SIG-M5 treated with dmso at 0.1 percent for 504 hours (cell line): ENCODE measurements around the gene MSMO1.
"Not testable (repeated sequence)": the region's sequence is repeated elsewhere in the genome, so short reads cannot be mapped to it uniquely, and the experiment has no call there.

Source experiments
- DNase-seq: peaks from one replicate; lab custom pipeline; 2025; ENCODE audit not compliant: unreplicated experiment; lab: John Stamatoyannopoulos, UW

Gene MSMO1

DNA sequence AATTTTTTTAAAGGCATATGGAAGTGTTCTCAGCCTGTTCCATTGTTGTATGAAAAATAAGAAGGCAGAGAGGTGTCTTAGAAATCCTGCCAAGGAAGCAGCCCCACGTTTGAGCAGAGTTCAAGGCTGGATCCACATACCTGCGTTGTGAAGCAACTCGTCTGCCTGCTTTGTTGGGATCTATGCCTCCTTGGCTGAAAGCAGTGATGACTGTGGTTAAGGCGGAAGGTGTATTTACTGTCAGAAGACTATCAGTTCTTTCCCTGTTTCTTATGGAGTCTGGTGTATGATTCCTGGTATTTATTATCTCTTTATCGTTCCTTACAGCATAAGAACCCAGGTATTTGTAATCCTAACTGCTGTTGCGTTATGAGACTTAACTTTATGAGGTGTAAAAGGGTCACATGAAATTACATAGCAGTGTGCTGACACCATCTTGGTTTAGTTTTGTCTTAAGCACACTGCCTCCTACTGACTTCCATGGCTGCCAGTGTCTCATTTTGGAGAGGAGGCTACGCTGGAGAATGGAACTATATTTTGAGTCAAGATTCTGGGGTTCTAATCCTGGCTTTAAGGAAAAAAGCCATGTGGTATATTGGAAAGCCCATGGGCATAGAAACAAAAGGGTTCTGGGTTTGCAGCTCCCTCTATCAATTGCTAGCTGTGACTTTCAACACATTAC is 3.1 kb upstream of the MSMO1 start:
- no peak for DNase-seq

DNA sequence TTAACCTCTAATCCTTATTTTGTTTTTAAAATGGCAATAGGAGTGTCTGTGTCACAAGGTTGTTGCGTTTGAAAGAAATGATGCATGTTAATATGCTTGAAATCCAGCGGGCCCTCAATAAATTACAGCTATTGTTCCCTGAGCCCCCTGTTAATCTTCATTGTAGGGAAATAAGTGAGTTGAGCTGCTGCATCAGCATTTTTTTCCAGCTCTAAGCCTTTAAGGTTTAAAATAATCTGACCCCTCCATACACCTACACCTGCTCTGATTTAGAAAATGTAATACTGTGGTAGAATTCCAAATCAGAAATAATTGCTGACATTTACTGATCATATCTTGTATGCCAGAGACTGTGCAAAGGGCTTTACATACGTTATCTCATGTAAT is 2.6 kb upstream of the MSMO1 start:
- no peak for DNase-seq

DNA sequence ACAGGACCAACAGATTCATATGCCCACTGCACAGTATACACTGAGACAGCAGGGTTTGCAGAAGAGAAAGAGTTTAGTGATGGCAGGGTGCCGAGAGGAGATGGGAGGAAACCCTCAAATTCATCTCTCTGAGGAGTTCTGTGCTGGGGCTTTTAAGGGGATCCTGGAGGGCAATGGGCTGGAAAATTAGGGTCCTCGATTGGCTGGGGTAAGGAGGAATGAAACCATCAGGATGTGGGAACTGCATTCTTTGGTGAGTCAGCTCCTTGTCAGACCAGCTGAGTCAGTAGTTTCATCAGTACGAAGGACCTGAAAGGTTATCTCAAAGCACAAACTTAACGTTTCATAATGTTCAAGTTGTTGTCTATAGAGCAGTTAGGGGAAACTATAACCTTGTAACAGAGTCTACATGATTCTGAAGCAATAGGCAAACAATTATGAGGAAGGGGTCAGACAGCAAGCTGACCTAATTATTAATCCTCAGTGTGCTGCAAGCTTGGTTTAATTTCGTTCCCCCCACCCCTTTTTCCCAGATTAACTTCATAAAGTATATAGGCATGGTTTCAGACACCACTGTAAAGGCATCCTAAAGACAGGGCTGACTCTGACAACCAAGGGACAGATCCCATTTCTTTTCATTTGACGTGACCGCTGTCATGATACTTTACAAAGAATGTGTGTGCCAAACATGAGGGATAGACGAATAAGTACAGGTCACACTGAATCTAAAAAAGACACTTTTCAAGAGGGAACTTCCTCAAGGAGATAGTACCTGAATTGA is 1.5 kb upstream of the MSMO1 start:
- DNase-seq = peak; percentile 39

- DNase-seq = peak; percentile 28
These were observed 648 bp upstream of the MSMO1 start for GRCh38 chr4:165326831-165327210.

GRCh38 chr4:165328101-165328425 is 594 bp downstream of the MSMO1 start:
- no peak for DNase-seq

- DNase-seq = no peak
These were observed 1.2 kb downstream of the MSMO1 start for GRCh38 chr4:165328708-165329107.

DNA sequence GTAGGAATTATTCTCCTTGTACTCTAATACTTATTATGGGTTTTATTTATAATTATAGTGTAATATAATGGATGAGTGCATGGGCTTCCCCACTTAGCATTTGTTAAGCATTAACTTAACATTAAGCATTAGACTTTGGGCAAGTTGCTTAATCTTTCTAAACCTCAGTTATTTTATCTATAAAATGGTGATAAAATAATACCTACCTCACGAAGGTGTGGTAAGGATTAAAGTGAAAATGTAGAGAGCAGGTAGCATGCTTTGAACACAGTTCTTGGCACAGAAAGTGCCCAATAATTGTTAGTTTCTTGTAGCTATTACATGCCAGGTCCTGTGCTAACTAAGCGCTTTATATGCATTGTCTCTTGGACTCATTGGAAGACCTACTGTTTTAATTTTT is 2.6 kb downstream of the MSMO1 start:
- no peak for DNase-seq

- DNase-seq = no peak
These were observed 3.2 kb downstream of the MSMO1 start for GRCh38 chr4:165330666-165331065.

DNA sequence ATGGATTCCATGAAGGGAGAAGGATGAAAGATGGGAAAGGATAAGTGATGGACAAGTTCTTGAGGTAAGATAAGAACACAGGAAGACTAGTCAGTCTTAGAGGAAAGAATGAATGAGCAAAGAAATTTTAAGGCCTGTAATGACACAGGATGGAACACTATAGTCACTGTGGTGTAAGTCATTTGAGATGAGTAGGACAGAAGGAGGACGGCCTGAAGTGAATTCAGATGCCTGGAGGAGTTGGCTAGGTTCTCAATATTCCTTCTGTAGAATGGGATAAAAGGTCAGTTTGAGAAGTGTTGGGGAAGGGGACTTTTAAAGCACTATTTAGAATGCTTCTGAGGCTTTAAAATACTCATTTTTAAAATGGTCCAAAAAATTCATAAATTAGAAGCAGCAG is 3.9 kb downstream of the MSMO1 start:
- DNase-seq = peak; percentile 11

DNA sequence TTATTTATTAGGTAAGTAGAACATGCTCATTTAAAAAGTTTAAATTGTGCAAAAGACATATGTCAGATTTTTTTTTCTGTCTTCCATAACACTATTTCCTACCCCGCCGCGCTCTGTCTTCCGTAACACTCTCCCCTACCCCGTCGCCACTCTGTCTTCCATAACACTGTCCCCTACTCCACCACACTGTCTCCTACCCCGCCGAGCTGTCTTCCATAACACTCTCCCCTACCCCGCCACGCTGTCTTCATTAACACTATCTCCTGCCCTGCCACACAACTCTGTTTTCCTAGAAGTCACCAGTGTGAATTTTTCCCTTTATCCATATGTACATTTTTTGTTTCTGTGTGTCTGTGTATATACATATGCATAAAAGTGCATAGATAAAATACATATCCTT is 4.4 kb downstream of the MSMO1 start:
- DNase-seq = no peak

DNA sequence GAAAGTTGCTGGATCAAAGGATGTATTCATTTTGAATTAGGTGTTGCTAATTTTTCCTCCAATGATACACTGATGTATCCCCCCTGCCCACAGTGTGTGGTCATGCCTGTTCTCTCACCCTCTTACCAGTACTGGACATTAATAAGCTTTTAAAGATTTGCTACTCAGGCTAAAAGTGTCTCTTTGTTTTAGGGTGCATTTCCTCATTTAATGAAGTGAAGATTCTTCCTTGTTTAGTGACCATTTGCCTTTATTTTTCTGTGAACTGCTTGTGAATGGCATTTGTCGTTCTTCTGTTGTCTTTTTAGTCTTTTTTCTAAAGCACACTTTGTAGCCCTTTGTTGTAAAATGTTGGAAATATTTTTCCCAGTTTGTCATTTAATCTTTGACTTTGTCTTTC is 5.0 kb downstream of the MSMO1 start:
- no peak for DNase-seq

DNA sequence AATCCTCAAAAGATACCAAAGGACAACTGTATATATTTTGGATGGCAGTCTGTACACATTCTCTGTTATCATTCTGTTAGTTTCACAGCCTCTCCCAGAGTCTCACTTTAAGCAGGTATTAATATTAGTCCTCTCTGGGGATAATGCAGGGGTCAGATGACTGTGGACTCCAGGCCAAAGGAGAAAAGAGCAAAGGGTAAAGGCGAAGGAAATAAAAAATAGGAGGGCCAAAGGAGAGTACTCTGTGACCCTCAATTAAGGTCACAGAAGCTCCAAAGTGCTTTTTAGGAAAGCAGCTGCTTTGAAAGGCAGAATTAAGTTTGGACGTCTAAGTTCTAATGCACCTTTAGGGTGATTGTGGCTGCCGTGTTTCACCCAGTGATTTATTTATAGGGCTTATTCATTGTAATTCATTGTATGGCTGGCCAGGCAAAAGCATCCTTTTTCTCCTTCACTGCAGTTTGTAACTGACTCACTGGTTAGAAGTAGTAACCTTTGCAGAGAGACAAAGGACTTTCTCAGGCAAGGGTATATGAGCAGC is 7.8 kb downstream of the MSMO1 start:
- DNase-seq = no peak

DNA sequence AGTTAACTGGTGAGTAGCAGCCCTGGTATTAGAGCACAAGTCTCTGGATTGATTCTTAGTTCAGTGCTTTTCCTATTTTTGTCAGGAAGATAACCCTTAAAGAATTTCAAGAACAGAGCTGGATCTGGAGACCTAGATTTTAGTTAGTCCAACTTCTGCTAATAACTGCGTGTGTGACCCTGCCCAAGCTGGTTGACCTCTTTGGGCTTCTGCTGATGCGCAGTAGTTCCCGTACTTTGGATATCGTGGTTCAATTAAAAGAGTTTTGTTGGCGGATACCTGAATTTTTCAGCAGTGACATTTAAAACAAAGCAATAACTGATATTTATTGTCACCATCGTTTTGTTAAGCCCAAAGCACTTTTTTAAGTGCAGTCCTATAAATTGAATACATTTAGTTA is 9.3 kb downstream of the MSMO1 start:
- no peak for DNase-seq

DNA sequence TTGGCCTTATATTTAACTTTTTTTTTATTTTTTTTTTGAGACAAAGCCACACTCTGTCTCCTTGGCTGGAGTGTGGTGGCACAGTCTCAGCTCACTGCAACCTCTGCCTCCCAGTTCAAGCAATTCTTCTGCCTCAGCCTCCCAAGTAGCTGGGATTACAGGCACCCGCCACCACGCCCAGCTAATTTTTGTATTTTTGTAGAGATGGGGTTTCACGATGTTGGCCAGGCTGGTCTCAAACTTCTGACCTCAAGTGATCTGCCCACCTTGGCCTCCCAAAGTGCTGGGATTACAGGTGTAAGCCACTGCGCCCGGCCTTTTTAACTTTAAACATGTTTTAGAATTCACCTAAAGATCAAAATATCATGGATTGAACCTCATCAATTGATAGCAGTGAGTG is 14.9 kb downstream of the MSMO1 start:
- DNase-seq = not testable (repeated sequence)

GRCh38 chr4:165343353-165344191 is 16.1 kb downstream of the MSMO1 start:
- DNase-seq = no peak

DNA sequence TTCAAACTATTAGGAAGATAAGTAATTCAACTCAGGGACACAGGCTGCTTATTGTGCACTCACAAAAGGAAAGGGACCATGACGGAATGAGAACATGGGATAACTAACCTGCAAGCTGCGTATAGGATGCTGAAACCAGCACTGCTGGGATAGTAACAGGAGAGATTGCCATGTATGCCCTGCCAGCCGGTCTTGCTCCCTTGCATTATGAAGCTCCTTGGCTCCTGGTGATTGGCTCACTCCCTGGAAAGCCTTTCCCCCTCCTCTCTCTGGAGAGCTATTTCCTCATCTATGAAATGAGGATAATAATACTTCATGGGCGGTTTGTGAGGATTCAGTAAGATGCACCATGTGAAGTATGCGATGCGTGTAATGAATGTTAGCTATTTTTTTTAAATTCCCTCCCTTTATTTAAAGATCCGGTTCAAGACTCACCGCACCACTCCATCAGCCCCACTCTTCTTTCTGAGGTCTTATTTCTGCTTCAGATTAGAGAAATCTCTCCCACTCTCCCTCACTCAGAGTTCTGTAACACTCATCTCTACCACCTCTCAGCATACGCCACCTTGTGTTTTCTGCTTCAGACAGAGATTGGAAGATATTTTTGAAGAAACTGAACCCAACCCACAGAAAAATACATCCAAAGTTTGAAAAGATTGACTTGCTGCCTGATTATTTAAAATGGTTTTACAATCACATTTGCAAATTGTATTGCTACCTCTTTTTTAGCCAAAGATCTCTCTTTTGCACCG is 18.4 kb downstream of the MSMO1 start:
- DNase-seq = no peak

- no peak for DNase-seq
These were observed 20.4 kb downstream of the MSMO1 start for GRCh38 chr4:165347647-165348569.

- DNase-seq = no peak
These were observed 24.1 kb downstream of the MSMO1 start for GRCh38 chr4:165351359-165352130.

DNA sequence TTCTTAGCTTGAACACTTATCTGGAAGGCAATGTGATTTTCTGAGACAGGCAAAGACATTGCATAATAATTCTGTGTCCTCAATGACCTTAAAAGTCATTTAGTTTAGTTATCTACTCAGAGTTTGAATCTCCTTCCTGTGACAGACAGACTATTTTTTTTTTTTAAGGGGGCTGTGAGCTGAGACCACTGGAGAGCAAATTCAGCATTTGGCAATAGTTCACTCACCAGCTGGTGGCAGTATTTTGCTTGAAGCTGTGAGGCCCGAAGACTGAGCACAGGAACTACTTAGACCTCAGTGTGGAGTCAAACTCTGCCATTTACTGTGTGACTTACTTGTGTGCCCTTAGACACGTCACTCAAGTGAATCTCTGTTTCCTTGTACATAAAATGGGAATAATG is 28.4 kb downstream of the MSMO1 start:
- peak; percentile 65 for DNase-seq
